GM21737 (cell line): Measurements from ENCODE around the gene NPW.
"Not testable (repeated sequence)": the region's sequence is repeated elsewhere in the genome, so short reads cannot be mapped to it uniquely, and the experiment has no call there.

Experiments used
- ATAC-seq: cut with Tn5 transposase; IDR thresholded peaks from one replicate; pipeline ENCODE4 v1.9.1; 2021; ENCODE audit warnings: mild to moderate bottlenecking, moderate library complexity; ENCODE audit not compliant: unreplicated experiment

NPW gene

GRCh38 chr16:2001456-2002355 is 17.9 kb upstream of the NPW start:
- no peak for ATAC-seq

- ATAC-seq = no peak
These were observed 17.0 kb upstream of the NPW start for GRCh38 chr16:2002406-2003230.

DNA sequence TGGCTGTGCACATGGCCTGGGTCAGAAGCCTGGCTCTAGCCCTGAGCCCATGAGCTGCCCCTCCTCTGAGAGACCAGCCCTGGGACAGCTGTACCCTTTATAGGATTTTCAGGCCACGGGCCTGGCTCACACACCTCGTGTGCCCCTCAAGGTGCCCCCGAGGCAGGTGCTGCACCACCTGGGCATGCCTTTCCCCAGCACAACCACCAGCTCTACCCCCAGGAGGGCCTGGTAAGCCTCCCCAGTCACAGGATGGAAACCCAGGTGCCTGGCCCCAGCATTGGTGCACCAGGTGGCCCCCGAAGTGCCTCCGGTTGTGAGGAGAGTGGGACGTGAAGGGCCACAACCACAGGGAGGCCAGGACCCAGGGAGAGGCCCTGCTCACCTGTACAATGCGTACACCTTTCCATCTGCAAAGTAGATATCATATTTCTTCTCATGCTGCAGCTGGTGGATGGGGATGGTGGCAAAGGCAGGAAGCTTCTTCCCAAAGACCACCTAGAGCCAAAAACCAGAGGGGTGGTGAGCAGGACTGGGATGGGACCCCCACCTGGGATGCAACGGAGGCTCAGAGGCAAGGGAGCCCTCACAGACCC is 16.3 kb upstream of the NPW start:
- ATAC-seq = no peak

- ATAC-seq = peak; percentile 48
These were observed 15.6 kb upstream of the NPW start for GRCh38 chr16:2003827-2004641.

- no peak for ATAC-seq
These were observed 14.6 kb upstream of the NPW start for GRCh38 chr16:2004795-2005517.

GRCh38 chr16:2005646-2006045 is 13.9 kb upstream of the NPW start:
- no peak for ATAC-seq

GRCh38 chr16:2006317-2006716 is 13.3 kb upstream of the NPW start:
- no peak for ATAC-seq

GRCh38 chr16:2007081-2007836 is 12.3 kb upstream of the NPW start:
- ATAC-seq = no peak

- no peak for ATAC-seq
These were observed 11.5 kb upstream of the NPW start for GRCh38 chr16:2008009-2008526.

- peak; percentile 7 for ATAC-seq
These were observed 10.9 kb upstream of the NPW start for GRCh38 chr16:2008631-2009163.

GRCh38 chr16:2009164-2009711 is 10.3 kb upstream of the NPW start:
- ATAC-seq = peak; percentile 21

DNA sequence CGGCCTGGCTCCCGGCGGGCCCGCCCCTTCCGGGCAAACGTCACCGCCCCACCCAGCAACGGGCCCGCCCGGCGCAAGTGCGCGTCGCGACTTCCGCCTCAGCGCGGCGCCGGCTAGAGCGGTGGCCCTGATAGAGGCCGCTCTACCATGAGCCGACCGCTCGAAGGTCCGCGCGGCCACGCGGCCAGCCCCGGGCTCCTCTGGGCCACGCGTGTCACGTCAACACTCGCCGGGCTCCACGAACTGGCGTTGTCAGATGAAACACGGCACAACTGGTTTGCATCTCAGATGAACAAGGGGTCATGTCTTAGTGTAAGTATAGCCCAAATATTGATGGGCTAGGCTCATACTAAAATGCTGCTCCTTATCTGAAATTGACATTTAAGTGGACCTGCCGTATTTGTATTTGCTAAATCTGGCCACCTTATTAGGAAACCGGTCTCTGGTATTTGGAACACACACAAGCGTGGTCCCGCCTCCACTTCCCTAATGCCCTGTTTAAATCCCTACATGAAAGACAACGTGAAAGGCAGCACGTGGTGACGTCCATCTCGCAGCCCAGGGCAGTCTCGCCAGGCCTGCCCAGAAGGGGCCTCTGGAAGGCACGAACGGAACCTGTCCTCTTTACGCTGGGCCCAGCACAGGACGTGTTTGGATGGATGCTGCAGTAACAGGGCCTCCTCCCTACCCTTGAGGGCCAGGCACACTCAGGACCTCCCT is 9.6 kb upstream of the NPW start, which contains the start of gene ZNF598:
ZNF598 (minus strand) TSS at position 31 of the 720 bp plus-strand sequence.
- peak; percentile 82 for ATAC-seq

GRCh38 chr16:2011726-2012125 is 7.9 kb upstream of the NPW start:
- not testable (repeated sequence) for ATAC-seq

DNA sequence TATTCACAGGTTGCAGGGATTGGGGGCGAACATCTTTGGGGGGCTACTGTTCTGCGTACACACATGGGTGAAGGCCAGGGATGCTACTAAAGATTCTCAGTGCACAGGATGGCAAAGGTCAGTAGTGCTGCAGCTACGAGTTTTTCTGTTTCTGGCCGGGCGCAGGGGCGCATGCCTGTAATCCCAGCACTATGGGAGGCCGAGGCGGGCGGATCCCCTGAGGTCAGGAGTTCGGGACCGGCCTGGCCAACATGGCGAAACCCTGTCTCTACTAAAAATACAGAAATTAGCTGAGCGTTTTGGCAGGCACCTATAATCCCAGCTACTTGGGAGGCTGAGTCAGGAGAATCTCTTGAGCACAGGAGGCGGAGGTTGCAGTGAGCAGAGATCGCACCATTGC is 6.1 kb upstream of the NPW start:
- ATAC-seq = no peak

DNA sequence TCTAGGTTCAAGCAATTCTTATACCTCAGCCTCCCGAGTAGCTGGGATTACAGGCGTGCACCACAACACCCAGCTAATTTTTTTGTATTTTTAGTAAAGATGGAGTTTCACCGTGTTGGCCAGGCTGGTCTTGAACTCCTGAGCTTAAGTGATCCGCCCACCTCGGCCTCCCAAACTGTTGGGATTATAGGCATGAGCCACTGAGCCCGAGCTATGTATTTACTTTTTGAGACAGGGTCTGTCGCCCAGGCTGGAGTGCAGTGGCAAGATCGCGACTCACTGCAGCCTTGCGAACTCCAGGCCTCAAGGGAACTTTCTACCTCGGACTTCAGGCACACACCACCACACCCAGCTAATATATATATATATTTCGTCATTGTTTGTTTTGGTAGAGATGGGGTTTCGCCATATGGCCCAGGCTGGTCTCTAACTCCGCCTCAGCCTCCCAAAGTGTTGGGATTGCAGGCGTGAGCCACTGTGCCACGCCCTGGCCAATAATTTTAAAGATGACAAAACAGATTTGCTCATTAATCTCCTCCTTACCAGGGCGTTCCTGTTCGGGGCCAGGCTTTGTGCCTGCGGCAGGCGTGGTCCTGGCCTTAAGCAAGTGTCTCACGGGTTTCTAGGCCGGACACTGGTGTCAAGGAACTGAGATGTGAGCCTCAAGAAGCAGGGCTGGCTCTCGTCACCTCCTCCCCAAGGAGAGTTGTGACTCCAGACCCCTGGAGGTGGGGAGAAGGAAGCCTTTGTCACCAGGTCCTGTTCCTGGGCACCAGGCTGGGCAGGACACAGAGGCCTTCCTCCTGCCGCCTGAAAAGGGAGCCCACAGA is 4.3 kb upstream of the NPW start:
- no peak for ATAC-seq

DNA sequence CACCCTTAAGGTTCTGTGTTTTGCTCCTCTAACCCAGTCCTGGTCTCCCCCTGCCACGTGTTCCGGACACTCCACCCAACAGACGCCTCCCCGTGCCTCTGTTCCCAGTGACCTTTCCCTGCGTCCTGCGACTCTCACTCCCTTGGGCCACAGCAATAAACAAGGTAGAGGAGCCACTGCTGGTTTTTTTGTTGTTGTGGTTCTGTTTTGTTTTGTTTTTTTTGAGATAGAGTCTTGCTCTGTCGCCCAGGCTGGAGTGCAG is 3.7 kb upstream of the NPW start:
- no peak for ATAC-seq

DNA sequence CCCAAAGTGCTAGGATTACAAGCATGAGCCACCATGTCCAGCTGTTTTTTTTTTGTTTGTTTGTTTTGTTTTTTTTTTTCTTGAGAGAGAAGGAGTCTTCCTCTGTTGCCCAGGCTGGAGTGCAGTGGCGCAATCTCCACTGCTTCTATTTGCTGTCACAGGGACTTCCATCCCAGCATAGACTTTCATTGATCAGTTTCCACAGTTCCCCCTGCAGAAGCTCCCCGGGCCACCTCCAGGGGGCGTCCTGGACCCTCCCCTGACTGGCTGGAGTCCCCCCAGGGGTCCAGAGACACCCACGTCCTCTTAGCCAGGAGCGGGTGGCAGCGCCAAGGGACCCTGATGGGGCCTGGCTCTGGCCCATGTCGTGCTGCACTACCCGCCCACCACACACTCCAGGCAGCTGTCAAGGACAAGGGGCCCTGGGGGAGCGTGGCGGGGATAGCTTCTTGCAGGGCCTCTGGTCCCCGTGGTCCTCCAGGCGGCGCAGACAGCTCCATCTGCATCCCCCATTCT is 3.1 kb upstream of the NPW start:
- no peak for ATAC-seq
